Heart left ventricle (tissue), 13 donors: Measurements from ENCODE around the gene NXN.

ENCODE experiments used
- POLR2A ChIP-seq, 2 donors: fragments of 450-650 bp; IDR thresholded peaks; one replicate each; pipeline ENCODE4 v1.6.1; 2017; ENCODE audit warnings: antibody characterized with exemption in 2 of 2, mild to moderate bottlenecking in 2 of 2, moderate library complexity in 2 of 2
- TF ChIP-seq, protein P1 (sequence below), 12 donors: fragments of 200-600 bp; sonication (generic) in 4 of 12; IDR thresholded peaks; one replicate each; pipeline versions ENCODE4 v1.5.0 to v1.8.0; 2018 to 2022; ENCODE audit warnings: antibody characterized with exemption in 12 of 12, mild to moderate bottlenecking in 5 of 12
- donor health status: ischemic (EF 13 %, LVEDD 7.1; RV severe dilation, severe dysfunction).
- donor health status: DM: no; HTN: yes; CAD: no.
- donor health status: DM: no; HTN: no; CAD: no.
- donor health status: ischemic (EF 25% LVEDD 6.9; RV normal size, moderate dysfunction).
- donor health status: ischemic (EF 25% LVEDD 5.7; RV mildly dilated, moderate dysfunction).
- donor health status: ischemic (EF 35%, LVEDD 5.7; RV mildly dilated, moderate dysfunction).
- donor health status: nonischemic (EF 11% LVEDD 7.7; RV severe dilation, severe dysfunction).
- donor health status: DM: yes; HTN: yes; CAD: no.
- donor health status: PGD.
- donor health status: ischemic (EF 29% LVEDD 5.4; RV normal size, mild dysfunction).
- donor health status: nonischemic (EF 23%, LVEDD 6.1; RV moderate dilation, normal function).

DNA sequence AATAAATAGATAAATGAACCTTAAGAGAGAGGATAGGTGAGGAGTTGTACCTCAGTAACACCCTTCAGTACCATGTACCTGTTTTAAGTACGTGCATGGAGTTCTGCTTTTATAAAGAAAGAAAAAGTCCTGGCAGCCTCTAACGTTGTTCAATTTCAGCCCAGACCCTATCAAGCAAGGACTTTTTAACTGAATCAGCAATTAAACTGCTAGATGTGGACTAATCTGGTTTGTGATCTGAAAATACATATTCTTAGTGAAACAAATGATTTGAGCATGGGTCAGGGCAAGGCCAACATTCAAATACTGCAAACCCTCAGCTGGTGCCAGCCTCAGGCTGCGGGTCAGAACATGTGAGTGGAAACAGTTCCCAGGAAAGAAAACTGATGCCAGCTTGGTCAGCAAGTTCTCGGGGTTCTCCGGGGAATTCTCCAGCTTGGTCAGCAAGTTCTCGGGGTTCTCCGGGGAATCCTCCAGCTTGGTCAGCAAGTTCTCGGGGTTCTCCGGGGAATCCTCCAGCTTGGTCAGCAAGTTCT lies 112.9 kb downstream of the NXN start:
- TF ChIP-seq, protein P1, sequence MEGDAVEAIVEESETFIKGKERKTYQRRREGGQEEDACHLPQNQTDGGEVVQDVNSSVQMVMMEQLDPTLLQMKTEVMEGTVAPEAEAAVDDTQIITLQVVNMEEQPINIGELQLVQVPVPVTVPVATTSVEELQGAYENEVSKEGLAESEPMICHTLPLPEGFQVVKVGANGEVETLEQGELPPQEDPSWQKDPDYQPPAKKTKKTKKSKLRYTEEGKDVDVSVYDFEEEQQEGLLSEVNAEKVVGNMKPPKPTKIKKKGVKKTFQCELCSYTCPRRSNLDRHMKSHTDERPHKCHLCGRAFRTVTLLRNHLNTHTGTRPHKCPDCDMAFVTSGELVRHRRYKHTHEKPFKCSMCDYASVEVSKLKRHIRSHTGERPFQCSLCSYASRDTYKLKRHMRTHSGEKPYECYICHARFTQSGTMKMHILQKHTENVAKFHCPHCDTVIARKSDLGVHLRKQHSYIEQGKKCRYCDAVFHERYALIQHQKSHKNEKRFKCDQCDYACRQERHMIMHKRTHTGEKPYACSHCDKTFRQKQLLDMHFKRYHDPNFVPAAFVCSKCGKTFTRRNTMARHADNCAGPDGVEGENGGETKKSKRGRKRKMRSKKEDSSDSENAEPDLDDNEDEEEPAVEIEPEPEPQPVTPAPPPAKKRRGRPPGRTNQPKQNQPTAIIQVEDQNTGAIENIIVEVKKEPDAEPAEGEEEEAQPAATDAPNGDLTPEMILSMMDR (IDR thresholded peaks at IDR 0.05), result no peak
- no peak for TF ChIP-seq POLR2A (IDR thresholded peaks at IDR 0.05)
